Esophagus squamous epithelium (tissue), 5 donors: ENCODE results near the gene SOX8. TPM values are rescaled to one million over a fixed set of nuclear protein-coding genes. Genes with fewer than 3 reads are reported as not detected.

Source experiments
- DNase-seq: peaks from one replicate; lab custom pipeline; 2025; lab: John Stamatoyannopoulos, UW
- H3K27ac ChIP-seq, 4 donors: fragments of 200-600 bp; sonication (generic); one replicate each; pipeline ENCODE4 v1.5.1; 2016 to 2019; ENCODE audit warnings: mild to moderate bottlenecking in 1 of 4
- H3K27me3 ChIP-seq, 4 donors: fragments of 200-600 bp; sonication (generic); 1 replicate in 3 of 4; 2 replicates in 1 of 4; pipeline versions ENCODE4 v1.5.1 to v1.6.0; 2017 to 2021; ENCODE audit warnings: antibody characterized with exemption in 1 of 4
- H3K36me3 ChIP-seq, 3 donors: fragments of 200-600 bp; sonication (generic); one replicate each; pipeline ENCODE4 v1.5.1; 2016 to 2019
- H3K4me1 ChIP-seq, 3 donors: fragments of 200-600 bp; sonication (generic); one replicate each; pipeline ENCODE4 v1.5.1; 2017 to 2019
- H3K4me3 ChIP-seq, 4 donors: fragments of 200-600 bp; sonication (generic); 1 replicate in 3 of 4; 2 replicates in 1 of 4; pipeline ENCODE4 v1.5.1; 2016 to 2019; ENCODE audit warnings: mild to moderate bottlenecking in 2 of 4, moderate library complexity in 1 of 4
- H3K9me3 ChIP-seq, 3 donors: fragments of 200-600 bp; sonication (generic); one replicate each; pipeline ENCODE4 v1.5.1; 2016 to 2019
- CTCF ChIP-seq, 6 experiments: fragments of 450-650 bp in 4 of 6; fragments of 200-600 bp in 2 of 6; sonication (generic) in 2 of 6; IDR thresholded peaks; one replicate each; pipeline ENCODE4 v1.5.1; 2016 to 2019; ENCODE audit warnings: antibody characterized with exemption in 6 of 6, mild to moderate bottlenecking in 4 of 6, moderate library complexity in 4 of 6
- POLR2A ChIP-seq, 4 donors: fragments of 450-650 bp; IDR thresholded peaks; one replicate each; pipeline ENCODE4 v1.6.1; 2017; ENCODE audit warnings: antibody characterized with exemption in 4 of 4, mild to moderate bottlenecking in 4 of 4, moderate library complexity in 3 of 4
- WGBS, 2 donors: methylation state at CpG; one replicate each; pipeline ENCODE4 v1.1.5; 2018; 5-methylcytosine and 5-hydroxymethylcytosine counted together
- intact Hi-C: fragments of 100-400 bp; cut with DNase I; formaldehyde crosslinking; loops from one replicate; pipeline ENCODE4 v1.15.0; 2022
- total RNA-seq, 4 donors: library from RNA; depleted of rRNA; stranded (reverse); fragments of >200 nt; gene quantifications; one replicate each; pipeline ENCODE4 v1.1.0, GENCODE V29; 2016
- donor health status: DM: yes; HTN: yes; CAD: no.

SOX8 gene
- total RNA-seq, 4 donors from 2014 or later, result 0.08 to 0.19 (median 0.09) TPM; not detected in 1

GRCh38 chr16:1003391-1004347 lies 22.1 kb downstream of the SOX8 start:
- Histone ChIP-seq H3K4me1 (peaks cover 9 to 20% (median 9%) of the 10 kb centered on the region in 3 donors), H3K27me3 (peaks cover 0 to 82% (median 0%) of the 10 kb centered on the region in 4 donors), H3K4me3 (no peak overlapping the region), H3K36me3 (no peaks in the 10 kb centered on the region), H3K27ac (no peak overlapping the region), H3K9me3 (no peaks in the 10 kb centered on the region)
- WGBS, 2 donors, result 52 to 60% methylated on average over 1 to 16 of the region's 41 CpGs
- TF ChIP-seq CTCF (IDR thresholded peaks at IDR 0.05) (no peak), POLR2A (IDR thresholded peaks at IDR 0.05) (no peak)
- DNase-seq, result no peak
- intact Hi-C loops, result no loop called here

- no peak for DNase-seq
- TF ChIP-seq CTCF (IDR thresholded peaks at IDR 0.05) (no peak), POLR2A (IDR thresholded peaks at IDR 0.05) (no peak)
- Histone ChIP-seq H3K4me3 (no peak overlapping the region), H3K27me3 (peaks cover 0 to 82% (median 0%) of the 10 kb centered on the region in 4 donors), H3K36me3 (no peaks in the 10 kb centered on the region), H3K27ac (no peak overlapping the region), H3K4me1 (peaks cover 9 to 20% (median 9%) of the 10 kb centered on the region in 3 donors), H3K9me3 (no peaks in the 10 kb centered on the region)
- WGBS, 2 donors, result 73 to 90% methylated on average over 2 to 10 of the region's 11 CpGs
- intact Hi-C loops, result no loop called here
Measured at GRCh38 chr16:1005286-1005685, 23.7 kb downstream of the SOX8 start.

GRCh38 chr16:1006781-1007180 lies 25.2 kb downstream of the SOX8 start:
- intact Hi-C loops, result no loop called here
- TF ChIP-seq POLR2A (IDR thresholded peaks at IDR 0.05), result no peak
- TF ChIP-seq CTCF (IDR thresholded peaks at IDR 0.05), result no peak
- Histone ChIP-seq H3K36me3 (no peaks in the 10 kb centered on the region), H3K9me3 (no peaks in the 10 kb centered on the region), H3K4me3 (no peak overlapping the region), H3K27me3 (peaks cover 0 to 82% (median 0%) of the 10 kb centered on the region in 4 donors), H3K4me1 (peaks cover 9 to 20% (median 9%) of the 10 kb centered on the region in 3 donors), H3K27ac (no peak overlapping the region)
- DNase-seq, result no peak
- no CpG with 5 or more reads among the region's 25 CpGs for WGBS, 2 donors

DNA sequence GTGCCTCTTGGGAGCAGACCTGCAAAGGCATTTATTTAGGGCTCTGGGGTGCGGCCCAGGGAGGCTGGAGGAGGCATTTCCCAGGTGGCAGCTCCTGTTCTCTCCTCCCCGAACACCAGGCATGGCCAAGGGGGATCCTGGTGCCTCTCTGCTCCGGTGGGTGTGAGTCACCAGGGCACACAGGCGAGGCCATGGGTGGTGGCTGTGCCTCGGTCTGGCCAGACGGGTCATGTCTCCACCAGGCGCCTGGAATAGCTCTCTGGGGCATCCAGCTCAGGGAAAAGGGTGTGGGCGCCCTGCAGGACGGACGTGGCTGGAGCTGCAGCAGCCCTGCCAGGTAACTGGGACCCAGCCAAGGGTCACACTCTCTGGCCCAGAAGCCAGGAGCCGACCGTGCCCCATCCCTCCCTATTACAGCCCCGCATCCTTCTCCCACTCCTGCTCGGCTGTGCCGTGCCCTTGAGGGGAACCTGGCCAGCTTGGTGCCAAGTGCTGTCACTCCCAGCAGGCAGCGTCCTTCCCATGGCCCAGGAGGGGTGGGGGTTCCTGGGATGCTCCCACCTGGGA lies 25.8 kb downstream of the SOX8 start:
- H3K4me3 ChIP-seq, result no peak overlapping the region
- no peaks in the 10 kb centered on the region for H3K9me3 ChIP-seq
- DNase-seq, result no peak
- intact Hi-C loops, result no loop called here
- H3K36me3 ChIP-seq, result no peaks in the 10 kb centered on the region
- peaks cover 0 to 82% (median 0%) of the 10 kb centered on the region in 4 donors for H3K27me3 ChIP-seq
- no peak for TF ChIP-seq POLR2A (IDR thresholded peaks at IDR 0.05)
- TF ChIP-seq CTCF (IDR thresholded peaks at IDR 0.05), result no peak
- 20% methylated on average over 2 of the region's 16 CpGs; no CpG with 5 or more reads in 1 of the 2 donors for WGBS, 2 donors
- no peak overlapping the region for H3K27ac ChIP-seq
- peaks cover 7 to 18% (median 9%) of the 10 kb centered on the region in 3 donors for H3K4me1 ChIP-seq

DNA sequence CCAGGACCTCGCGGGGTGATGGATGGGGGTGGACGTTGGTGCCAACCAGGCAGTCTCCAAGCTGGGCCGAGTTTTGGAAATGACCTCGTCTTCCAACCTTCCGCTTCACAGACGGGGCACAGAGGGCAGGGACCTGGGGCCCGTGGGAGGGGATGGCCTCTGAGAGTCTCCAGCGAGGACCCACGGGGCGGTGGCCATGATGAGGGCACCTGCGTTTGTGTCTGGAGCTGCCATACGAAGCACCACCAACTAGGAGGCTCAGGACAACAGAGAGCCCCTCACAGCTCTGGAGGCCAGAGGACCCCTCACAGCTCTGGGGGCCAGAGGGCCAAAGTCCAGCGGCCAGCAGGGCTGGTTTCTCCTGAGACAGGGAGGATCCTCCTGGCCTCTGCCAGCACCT lies 26.5 kb downstream of the SOX8 start:
- 94% methylated on average over 3 of the region's 14 CpGs; no CpG with 5 or more reads in 1 of the 2 donors for WGBS, 2 donors
- TF ChIP-seq CTCF (IDR thresholded peaks at IDR 0.05) (no peak), POLR2A (IDR thresholded peaks at IDR 0.05) (no peak)
- no peaks in the 10 kb centered on the region for H3K9me3 ChIP-seq
- H3K4me3 ChIP-seq, result no peak overlapping the region
- no peak overlapping the region for H3K27ac ChIP-seq
- intact Hi-C loops, result no loop called here
- H3K36me3 ChIP-seq, result no peaks in the 10 kb centered on the region
- peaks cover under 1 to 11% (median 2%) of the 10 kb centered on the region in 3 donors for H3K4me1 ChIP-seq
- H3K27me3 ChIP-seq, result peaks cover 0 to 78% (median 0%) of the 10 kb centered on the region in 4 donors
- no peak for DNase-seq
